Endothelial cell of umbilical vein (primary cell): Measurements from ENCODE around the gene POLE2. TPM values are rescaled to one million over a fixed set of nuclear protein-coding genes. Genes with fewer than 3 reads are reported as not detected.

Experiments used
- BruUV-seq: library from RNA; stranded (reverse); fragments of 400-500 nt; replicated peaks from 2 replicates; lab custom pipeline; 2021; lab: Mats Ljungman, UMichigan
- CTCF ChIA-PET: fragments of 300-600, 350-600 bp; sonication (Branson Sonifier 250); formaldehyde crosslinking; loops from one replicate; lab custom pipeline; 2021; ENCODE audit warnings: antibody characterized with exemption, inconsistent platforms; lab: Charles Lee
- POLR2A ChIA-PET: fragments of 300-600, 350-600 bp; sonication (Branson Sonifier 250); formaldehyde crosslinking; loops from one replicate; lab custom pipeline; 2021; ENCODE audit warnings: antibody characterized with exemption, inconsistent platforms; lab: Charles Lee
- DNase-seq: peaks from one replicate; pipeline ENCODE4 v3.0.0-alpha.2; 2011; ENCODE audit warnings: low read depth, low spot score
- FAIRE-seq: peaks from 2 replicates; lab custom pipeline; 2011; peaks lifted over from hg19 to GRCh38; lab: Jason Lieb, UNC
- H2AFZ ChIP-seq: 2 replicates; pipeline ENCODE4 v1.6.0; 2012; ENCODE audit warnings: low read depth, low read length, control low read depth, inconsistent platforms
- H3K27ac ChIP-seq: 2 replicates; pipeline ENCODE4 v1.5.1; 2011; ENCODE audit warnings: low read depth, mild to moderate bottlenecking, control low read depth, low read length, moderate library complexity; ENCODE audit not compliant: insufficient read depth
- H3K27me3 ChIP-seq, 2 experiments: 2 replicates each; pipeline versions ENCODE4 v1.6.0 to v1.6.1; 2011; ENCODE audit warnings: low read length in 2 of 2, mixed read lengths in 1 of 2; ENCODE audit not compliant: control insufficient read depth in 2 of 2, insufficient read depth in 2 of 2
- H3K36me3 ChIP-seq, 2 experiments: 2 replicates in 1 of 2; 3 replicates in 1 of 2; pipeline ENCODE4 v1.5.1; 2011; ENCODE audit warnings: low read length in 2 of 2, mild to moderate bottlenecking in 1 of 2, moderate library complexity in 1 of 2; ENCODE audit not compliant: control insufficient read depth in 2 of 2, insufficient read depth in 2 of 2; ENCODE audit errors: extremely low read depth in 1 of 2
- H3K4me1 ChIP-seq: 3 replicates; pipeline ENCODE4 v1.5.1; 2011; ENCODE audit warnings: mild to moderate bottlenecking, low read length; ENCODE audit not compliant: control insufficient read depth, insufficient read depth; ENCODE audit errors: extremely low read depth
- H3K4me2 ChIP-seq: 2 replicates; pipeline ENCODE4 v1.6.1; 2011; ENCODE audit warnings: low read length, control low read depth, mixed read lengths; ENCODE audit not compliant: insufficient read depth
- H3K4me3 ChIP-seq, 3 experiments: fragments of 200-600 bp in 1 of 3; sonication (generic), shearing (Covaris generic) in 1 of 3; replicated peaks in 1 of 3; 2 replicates each; pipeline ENCODE4 v1.5.1; 2011 to 2016; ENCODE audit warnings: control low read depth in 3 of 3, low read length in 3 of 3, mild to moderate bottlenecking in 2 of 3, inconsistent platforms in 1 of 3, low read depth in 1 of 3, moderate library complexity in 1 of 3; ENCODE audit not compliant: insufficient read depth in 1 of 3
- H3K79me2 ChIP-seq: 2 replicates; pipeline ENCODE4 v1.6.0; 2012; ENCODE audit warnings: low read length, inconsistent platforms; ENCODE audit not compliant: control insufficient read depth, insufficient read depth
- H3K9ac ChIP-seq: replicated peaks from 2 replicates; pipeline ENCODE3; 2011; ENCODE audit warnings: low read length, control low read depth; ENCODE audit not compliant: insufficient read depth; ENCODE audit errors: extremely low read depth
- H3K9me1 ChIP-seq: replicated peaks from 3 replicates; pipeline ENCODE4 v1.6.0; 2011; ENCODE audit warnings: mild to moderate bottlenecking, low read length; ENCODE audit not compliant: control insufficient read depth, insufficient read depth; ENCODE audit errors: extremely low read depth
- H3K9me3 ChIP-seq: replicated peaks from 2 replicates; pipeline ENCODE4 v1.5.1; 2012; ENCODE audit warnings: low read length, inconsistent platforms; ENCODE audit not compliant: control insufficient read depth, insufficient read depth
- H4K20me1 ChIP-seq: replicated peaks from 2 replicates; pipeline ENCODE3; 2011; ENCODE audit warnings: mild to moderate bottlenecking, low read length; ENCODE audit not compliant: control insufficient read depth, insufficient read depth; ENCODE audit errors: extremely low read depth
- EZH2 ChIP-seq: IDR thresholded peaks from 2 replicates; pipeline ENCODE4 v1.6.1; 2012; ENCODE audit warnings: borderline replicate concordance, low read depth, mild to moderate bottlenecking, moderate library complexity, low read length, inconsistent platforms; ENCODE audit not compliant: severe bottlenecking
- FOS ChIP-seq: IDR thresholded peaks from 2 replicates; pipeline ENCODE4 v1.6.1; 2011; ENCODE audit warnings: mild to moderate bottlenecking, low read length, moderate library complexity, borderline replicate concordance; ENCODE audit not compliant: insufficient read depth
- GATA2 ChIP-seq: IDR thresholded peaks from 2 replicates; pipeline ENCODE4 v1.7.0; 2011; ENCODE audit warnings: low read depth, mild to moderate bottlenecking, moderate library complexity, mixed read lengths, low read length; ENCODE audit not compliant: insufficient read length, insufficient read depth
- JUN ChIP-seq: IDR thresholded peaks from 2 replicates; pipeline ENCODE4 v1.6.1; 2011; ENCODE audit warnings: borderline replicate concordance, low read depth; ENCODE audit not compliant: insufficient read length, insufficient read depth
- MAX ChIP-seq: IDR thresholded peaks from 2 replicates; pipeline ENCODE4 v1.6.1; 2011; ENCODE audit not compliant: insufficient read depth, insufficient read length
- MYC ChIP-seq: IDR thresholded peaks from one replicate; pipeline ENCODE4 v1.6.1; 2011; ENCODE audit warnings: mild to moderate bottlenecking, low read depth, low read length
- POLR2A ChIP-seq: IDR thresholded peaks from 2 replicates; pipeline ENCODE4 v1.6.1; 2012; ENCODE audit warnings: low read depth, mild to moderate bottlenecking, control low read depth, low read length
- POLR2AphosphoS5 ChIP-seq: IDR thresholded peaks from 2 replicates; pipeline ENCODE4 v1.6.1; 2012; ENCODE audit warnings: low read depth, mild to moderate bottlenecking, control low read depth, low read length, moderate library complexity; ENCODE audit not compliant: insufficient read depth
- dilution Hi-C: fragments of 300-500 bp; cut with MboI; formaldehyde crosslinking; loops from one replicate; pipeline ENCODE4 v1.15.0; 2019; ENCODE audit warnings: low sequenced_read_pairs; ENCODE audit not compliant: extremely low pct_ligation_motif_present
- intact Hi-C: fragments of 100-400 bp; cut with micrococcal nuclease; formaldehyde crosslinking; loops from one replicate; pipeline ENCODE4 v1.10.0; 2022
- polyA plus RNA-seq, 4 experiments: library from polyadenylated mRNA; depleted of rRNA in 3 of 4; stranded (reverse) in 3 of 4; unstranded in 1 of 4; fragments of >200 nt; gene quantifications; 2 replicates each; pipeline versions ENCODE4 v1.2.1 to v1.2.3, GENCODE V29; 2011 to 2012; ENCODE audit warnings: missing spikeins in 1 of 4
- total RNA-seq: library from RNA; stranded (reverse); gene quantifications from 2 replicates; pipeline ENCODE4 v1.2.3, GENCODE V29; 2021
- TF ChIP-seq, protein P1 (sequence below), 2 donors: IDR thresholded peaks; 1 replicate in 1 of 2; 2 replicates in 1 of 2; pipeline ENCODE4 v1.5.1; 2011; ENCODE audit warnings: low read length in 2 of 2, mild to moderate bottlenecking in 2 of 2, moderate library complexity in 2 of 2, control low read depth in 1 of 2, inconsistent platforms in 1 of 2, low read depth in 1 of 2; ENCODE audit not compliant: insufficient read depth in 1 of 2; ENCODE audit errors: extremely low read depth in 1 of 2

Gene POLE2
- total and polyA plus RNA-seq, 2 donors (not counting 3 experiments of a cell fraction or from before 2014, with no cell fraction given), result 12.5 to 16.4 TPM

DNA sequence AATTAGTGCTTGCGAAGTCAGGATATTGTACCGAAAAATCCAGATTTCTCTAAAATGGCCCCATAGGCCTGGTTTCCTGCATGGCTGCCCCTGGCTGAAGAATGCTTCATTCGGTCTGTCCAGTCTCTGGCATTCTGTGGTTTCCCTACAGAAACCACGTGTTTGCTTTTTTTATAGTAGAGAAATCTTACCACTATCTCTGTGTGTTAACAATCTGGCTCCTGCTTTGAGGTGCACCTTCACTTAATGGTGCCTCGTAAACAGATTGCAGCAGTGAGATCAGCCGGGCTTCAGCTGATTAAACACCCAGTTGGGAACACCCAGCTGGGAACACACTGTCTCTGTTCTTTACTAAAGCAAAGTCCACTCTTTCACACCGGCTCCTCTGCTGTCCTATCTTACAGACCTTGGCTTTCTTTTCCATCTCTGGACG is 46.3 kb downstream of the POLE2 start:
- no peak for FAIRE-seq
- POLR2A ChIA-PET, result no interaction called here

More for the DNA sequence above, 46.3 kb downstream of the POLE2 start:
- no peaks in the 10 kb centered on the region for H3K9me1 ChIP-seq
- DNase-seq, result no peak
- H3K27me3 ChIP-seq, result no peaks in the 10 kb centered on the region
- no peak overlapping the region for H3K27ac ChIP-seq
- H3K9ac ChIP-seq, result no peak overlapping the region
- no peak overlapping the region for H3K4me2 ChIP-seq
- TF ChIP-seq MYC (no peak), MAX (no peak), EZH2 (no peak), JUN (no peak), POLR2AphosphoS5 (no peak), POLR2A (no peak), GATA2 (no peak), FOS (no peak)
- TF ChIP-seq, protein P1, sequence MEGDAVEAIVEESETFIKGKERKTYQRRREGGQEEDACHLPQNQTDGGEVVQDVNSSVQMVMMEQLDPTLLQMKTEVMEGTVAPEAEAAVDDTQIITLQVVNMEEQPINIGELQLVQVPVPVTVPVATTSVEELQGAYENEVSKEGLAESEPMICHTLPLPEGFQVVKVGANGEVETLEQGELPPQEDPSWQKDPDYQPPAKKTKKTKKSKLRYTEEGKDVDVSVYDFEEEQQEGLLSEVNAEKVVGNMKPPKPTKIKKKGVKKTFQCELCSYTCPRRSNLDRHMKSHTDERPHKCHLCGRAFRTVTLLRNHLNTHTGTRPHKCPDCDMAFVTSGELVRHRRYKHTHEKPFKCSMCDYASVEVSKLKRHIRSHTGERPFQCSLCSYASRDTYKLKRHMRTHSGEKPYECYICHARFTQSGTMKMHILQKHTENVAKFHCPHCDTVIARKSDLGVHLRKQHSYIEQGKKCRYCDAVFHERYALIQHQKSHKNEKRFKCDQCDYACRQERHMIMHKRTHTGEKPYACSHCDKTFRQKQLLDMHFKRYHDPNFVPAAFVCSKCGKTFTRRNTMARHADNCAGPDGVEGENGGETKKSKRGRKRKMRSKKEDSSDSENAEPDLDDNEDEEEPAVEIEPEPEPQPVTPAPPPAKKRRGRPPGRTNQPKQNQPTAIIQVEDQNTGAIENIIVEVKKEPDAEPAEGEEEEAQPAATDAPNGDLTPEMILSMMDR (IDR thresholded peaks at IDR 0.05; ENCODE audit: extremely low read depth in 1 of 2, insufficient read depth in 1 of 2, low read depth in 1 of 2, low read length in 2 of 2), result no peak
- no peaks in the 10 kb centered on the region for H3K9me3 ChIP-seq
- dilution Hi-C loops (no loop called here), intact Hi-C loops (no loop called here)
- H4K20me1 ChIP-seq, result no peaks in the 10 kb centered on the region
- no TSS peak for BruUV-seq
- CTCF ChIA-PET, result no interaction called here
- H2AFZ ChIP-seq, result no peak overlapping the region
- H3K36me3 ChIP-seq, result peaks cover 0 to 8% of the 10 kb centered on the region in 2 experiments
- H3K4me1 ChIP-seq, result no peaks in the 10 kb centered on the region
- no peak overlapping the region for H3K4me3 ChIP-seq
- H3K79me2 ChIP-seq, result peaks cover 28% of the 10 kb centered on the region
